HepG2 (cell line): Measurements from ENCODE around the gene MYL6. TPM values are rescaled to one million over a fixed set of nuclear protein-coding genes. Genes with fewer than 3 reads are reported as not detected.

ENCODE experiments used
- ETV6 ChIP-seq: sonication (generic); formaldehyde crosslinking; conservative IDR thresholded peaks from 2 replicates; pipeline ENCODE4 v1.4.0; 2020; ENCODE audit warnings: missing genetic modification reagents
- MTA1 ChIP-seq: sonication (generic); formaldehyde crosslinking; IDR thresholded peaks from 2 replicates; pipeline ENCODE4 v1.4.0; 2020; ENCODE audit warnings: missing genetic modification reagents, mild to moderate bottlenecking, borderline replicate concordance
- ZFP82 ChIP-seq: sonication (generic); formaldehyde crosslinking; IDR thresholded peaks from 2 replicates; pipeline ENCODE4 v1.5.1; 2020; ENCODE audit warnings: mild to moderate bottlenecking, missing genetic modification reagents, borderline replicate concordance
- ZNF124 ChIP-seq: sonication (generic); formaldehyde crosslinking; IDR thresholded peaks from 2 replicates; pipeline ENCODE4 v1.4.0; 2020; ENCODE audit warnings: missing genetic modification reagents
- ZNF484 ChIP-seq: sonication (generic); formaldehyde crosslinking; IDR thresholded peaks from 2 replicates; pipeline ENCODE4 v1.5.1; 2020; ENCODE audit warnings: mild to moderate bottlenecking, low read depth, missing genetic modification reagents, borderline replicate concordance
- ZNF598 ChIP-seq: sonication (generic); formaldehyde crosslinking; IDR thresholded peaks from 2 replicates; pipeline ENCODE4 v1.5.1; 2020; ENCODE audit warnings: mild to moderate bottlenecking, missing genetic modification reagents, borderline replicate concordance
- polyA plus RNA-seq, 8 experiments: library from polyadenylated mRNA; depleted of rRNA in 3 of 8; stranded (reverse) in 7 of 8; unstranded in 1 of 8; fragments of >200 nt; fragmentation: Illumina TruSeq in 4 of 8; extraction: Trizol in 4 of 8; gene quantifications; 2 replicates each; pipeline versions ENCODE4 v1.2.1 to v1.2.3, GENCODE V29; 2011 to 2016; ENCODE audit warnings: low read depth in 4 of 8, missing spikeins in 1 of 8, mixed read lengths in 1 of 8; ENCODE audit not compliant: insufficient read depth in 1 of 8
- total RNA-seq, 5 experiments: library from RNA; depleted of rRNA; stranded (reverse); fragments of >200 nt; fragmentation: Illumina TruSeq; extraction: Trizol; gene quantifications; 2 replicates each; pipeline ENCODE4 v1.2.3, GENCODE V29; 2016; ENCODE audit warnings: low read depth in 1 of 5
- TF ChIP-seq, protein P1 (sequence below): sonication (generic); formaldehyde crosslinking; IDR thresholded peaks from 2 replicates; pipeline ENCODE4 v1.4.0; 2020; ENCODE audit warnings: missing genetic modification reagents
- TF ChIP-seq, protein P2 (sequence below): IDR thresholded peaks from 2 replicates; pipeline ENCODE4 v1.6.1; 2016; ENCODE audit warnings: missing biosample characterization, missing genetic modification reagents, low read depth
- TF ChIP-seq, protein P3 (sequence below): sonication (generic); formaldehyde crosslinking; IDR thresholded peaks from 2 replicates; pipeline ENCODE4 v1.8.0; 2022; ENCODE audit warnings: missing genetic modification reagents, mild to moderate bottlenecking, inconsistent platforms, borderline replicate concordance

Gene MYL6
- total and polyA plus RNA-seq, 2 of the 13 experiments (the other 11 are each of a cell fraction or from before 2014, with no cell fraction given): 1,127 to 1,192 TPM

DNA sequence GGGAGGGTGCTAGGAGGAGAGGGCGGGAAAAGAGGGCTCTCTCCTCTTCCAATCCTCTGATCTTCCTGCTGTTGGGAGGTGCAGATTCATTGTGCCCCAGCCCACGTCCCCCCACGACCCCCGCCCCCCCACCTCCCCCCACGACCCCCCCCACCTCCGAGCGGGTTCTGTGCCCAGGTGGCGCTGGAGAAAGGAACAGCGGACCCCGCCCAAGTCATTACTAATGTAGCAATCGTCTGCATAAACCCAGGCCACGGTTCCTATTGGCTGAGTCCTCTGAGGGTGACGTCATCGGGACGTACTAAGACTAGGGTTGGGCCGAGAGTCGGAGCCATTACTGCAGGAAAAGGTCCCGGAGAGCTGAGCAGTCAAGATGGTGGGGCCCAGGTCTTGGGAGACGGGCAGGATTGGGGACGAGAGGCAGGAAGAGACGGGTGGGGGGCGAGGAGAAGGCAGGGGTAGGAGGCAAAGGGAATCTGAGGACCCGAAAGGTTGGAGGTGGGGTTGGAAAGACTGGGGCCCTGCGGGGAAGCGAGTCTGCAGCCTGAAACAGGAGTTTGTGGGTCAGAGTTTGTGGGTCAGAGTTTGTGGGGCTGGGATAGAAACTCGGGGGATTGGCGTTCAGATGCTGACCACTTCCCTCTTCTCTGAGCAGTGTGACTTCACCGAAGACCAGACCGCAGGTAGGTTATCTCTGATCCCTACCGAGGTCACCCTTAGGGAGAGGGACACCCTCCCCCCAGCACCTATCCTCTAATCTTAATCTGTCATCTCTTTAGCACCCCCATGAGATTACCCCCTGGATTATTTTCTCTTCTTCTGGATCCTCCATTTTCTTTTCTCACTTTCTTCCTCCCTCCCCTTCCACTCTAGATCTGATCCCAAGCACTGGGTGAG, at the start of gene MYL6 (continued):
- TF ChIP-seq, protein P1, sequence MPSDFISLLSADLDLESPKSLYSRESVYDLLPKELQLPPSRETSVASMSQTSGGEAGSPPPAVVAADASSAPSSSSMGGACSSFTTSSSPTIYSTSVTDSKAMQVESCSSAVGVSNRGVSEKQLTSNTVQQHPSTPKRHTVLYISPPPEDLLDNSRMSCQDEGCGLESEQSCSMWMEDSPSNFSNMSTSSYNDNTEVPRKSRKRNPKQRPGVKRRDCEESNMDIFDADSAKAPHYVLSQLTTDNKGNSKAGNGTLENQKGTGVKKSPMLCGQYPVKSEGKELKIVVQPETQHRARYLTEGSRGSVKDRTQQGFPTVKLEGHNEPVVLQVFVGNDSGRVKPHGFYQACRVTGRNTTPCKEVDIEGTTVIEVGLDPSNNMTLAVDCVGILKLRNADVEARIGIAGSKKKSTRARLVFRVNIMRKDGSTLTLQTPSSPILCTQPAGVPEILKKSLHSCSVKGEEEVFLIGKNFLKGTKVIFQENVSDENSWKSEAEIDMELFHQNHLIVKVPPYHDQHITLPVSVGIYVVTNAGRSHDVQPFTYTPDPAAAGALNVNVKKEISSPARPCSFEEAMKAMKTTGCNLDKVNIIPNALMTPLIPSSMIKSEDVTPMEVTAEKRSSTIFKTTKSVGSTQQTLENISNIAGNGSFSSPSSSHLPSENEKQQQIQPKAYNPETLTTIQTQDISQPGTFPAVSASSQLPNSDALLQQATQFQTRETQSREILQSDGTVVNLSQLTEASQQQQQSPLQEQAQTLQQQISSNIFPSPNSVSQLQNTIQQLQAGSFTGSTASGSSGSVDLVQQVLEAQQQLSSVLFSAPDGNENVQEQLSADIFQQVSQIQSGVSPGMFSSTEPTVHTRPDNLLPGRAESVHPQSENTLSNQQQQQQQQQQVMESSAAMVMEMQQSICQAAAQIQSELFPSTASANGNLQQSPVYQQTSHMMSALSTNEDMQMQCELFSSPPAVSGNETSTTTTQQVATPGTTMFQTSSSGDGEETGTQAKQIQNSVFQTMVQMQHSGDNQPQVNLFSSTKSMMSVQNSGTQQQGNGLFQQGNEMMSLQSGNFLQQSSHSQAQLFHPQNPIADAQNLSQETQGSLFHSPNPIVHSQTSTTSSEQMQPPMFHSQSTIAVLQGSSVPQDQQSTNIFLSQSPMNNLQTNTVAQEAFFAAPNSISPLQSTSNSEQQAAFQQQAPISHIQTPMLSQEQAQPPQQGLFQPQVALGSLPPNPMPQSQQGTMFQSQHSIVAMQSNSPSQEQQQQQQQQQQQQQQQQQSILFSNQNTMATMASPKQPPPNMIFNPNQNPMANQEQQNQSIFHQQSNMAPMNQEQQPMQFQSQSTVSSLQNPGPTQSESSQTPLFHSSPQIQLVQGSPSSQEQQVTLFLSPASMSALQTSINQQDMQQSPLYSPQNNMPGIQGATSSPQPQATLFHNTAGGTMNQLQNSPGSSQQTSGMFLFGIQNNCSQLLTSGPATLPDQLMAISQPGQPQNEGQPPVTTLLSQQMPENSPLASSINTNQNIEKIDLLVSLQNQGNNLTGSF (CRISPR knock-in tag): no peak
- TF ChIP-seq, protein P2, sequence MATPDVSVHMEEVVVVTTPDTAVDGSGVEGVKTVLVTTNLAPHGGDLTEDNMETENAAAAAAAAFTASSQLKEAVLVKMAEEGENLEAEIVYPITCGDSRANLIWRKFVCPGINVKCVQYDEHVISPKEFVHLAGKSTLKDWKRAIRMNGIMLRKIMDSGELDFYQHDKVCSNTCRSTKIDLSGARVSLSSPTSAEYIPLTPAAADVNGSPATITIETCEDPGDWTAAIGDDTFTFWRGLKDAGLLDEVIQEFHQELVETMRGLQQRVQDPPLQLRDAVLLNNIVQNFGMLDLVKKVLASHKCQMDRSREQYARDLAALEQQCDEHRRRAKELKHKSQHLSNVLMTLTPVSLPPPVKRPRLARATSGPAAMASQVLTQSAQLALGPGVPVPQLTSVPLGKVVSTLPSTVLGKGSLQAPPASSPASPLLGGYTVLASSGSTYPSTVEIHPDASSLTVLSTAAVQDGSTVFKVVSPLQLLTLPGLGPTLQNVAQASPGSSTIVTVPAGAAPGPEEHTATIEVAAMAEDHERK (CRISPR knock-in tag): no peak
- TF ChIP-seq ZNF124 (CRISPR knock-in tag) (no peak), ZFP82 (0 out of 2 replicates have a peak, but pooled peaks have one; percentile 60), ZNF598 (no peak), ZNF484 (CRISPR knock-in tag) (no peak), ETV6 (0 out of 2 replicates have a peak, but pooled peaks have one; percentile 16), MTA1 (CRISPR knock-in tag) (no peak)
- TF ChIP-seq, protein P3, sequence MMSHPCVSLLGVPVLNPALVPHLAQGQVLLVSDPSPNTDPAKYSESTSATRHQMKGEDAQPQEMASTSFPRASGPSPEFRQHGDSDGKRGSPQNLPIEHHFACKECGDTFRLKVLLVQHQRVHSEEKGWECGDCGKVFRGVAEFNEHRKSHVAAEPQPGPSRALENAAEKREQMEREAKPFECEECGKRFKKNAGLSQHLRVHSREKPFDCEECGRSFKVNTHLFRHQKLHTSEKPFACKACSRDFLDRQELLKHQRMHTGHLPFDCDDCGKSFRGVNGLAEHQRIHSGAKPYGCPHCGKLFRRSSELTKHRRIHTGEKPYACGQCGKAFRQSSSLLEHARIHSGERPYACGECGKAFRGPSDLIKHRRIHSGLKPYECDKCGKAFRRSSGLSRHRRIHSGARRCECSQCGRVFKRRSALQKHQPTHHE (CRISPR knock-in tag): peak; percentile 39; the same call in 1 of the 2 replicates
